ENCODE data around the gene MRPL20.

DNA sequence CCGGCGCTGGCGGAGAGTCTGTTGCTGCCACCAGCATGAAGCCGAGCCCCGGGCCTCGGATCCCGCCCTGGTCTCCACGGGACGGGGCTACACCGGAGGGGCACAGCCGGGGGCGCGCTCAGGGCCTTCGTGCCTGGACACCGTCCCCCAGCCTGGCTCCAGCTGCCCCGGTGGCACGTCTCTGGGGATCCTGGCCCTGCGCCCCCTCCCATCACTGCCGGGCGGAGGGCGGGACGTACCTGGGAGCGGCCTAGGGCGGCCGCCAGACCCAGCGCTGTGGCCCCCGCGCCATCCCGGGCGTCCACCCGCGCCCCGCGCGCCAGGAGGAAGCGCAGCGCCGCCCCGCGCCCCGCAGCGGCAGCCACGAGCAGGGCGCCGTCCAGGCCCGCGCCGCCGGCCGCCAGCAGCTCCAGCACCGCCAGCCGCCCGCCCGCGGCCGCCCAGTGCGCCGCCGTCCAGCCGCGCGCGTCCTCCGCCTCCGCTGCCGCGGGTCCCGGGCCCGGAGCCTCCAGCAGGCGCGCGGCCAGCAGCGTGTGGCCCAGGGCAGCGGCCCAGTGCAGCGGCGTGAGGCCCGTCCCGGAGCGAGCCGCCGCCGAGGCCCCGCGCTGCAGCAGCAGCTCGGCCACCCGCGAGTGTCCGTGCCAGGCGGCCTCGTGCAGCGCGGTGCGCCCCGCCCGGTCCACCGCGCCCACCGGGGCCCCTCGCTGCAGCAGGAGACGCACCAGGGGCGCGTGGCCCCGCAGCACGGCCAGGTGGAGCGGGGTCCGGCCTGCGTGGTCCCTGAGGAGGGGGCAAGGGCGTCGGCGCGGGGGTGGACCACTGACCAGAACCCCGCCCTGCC, 12.9 kb upstream of the MRPL20 start:
- TF ChIP-seq, protein P1, sequence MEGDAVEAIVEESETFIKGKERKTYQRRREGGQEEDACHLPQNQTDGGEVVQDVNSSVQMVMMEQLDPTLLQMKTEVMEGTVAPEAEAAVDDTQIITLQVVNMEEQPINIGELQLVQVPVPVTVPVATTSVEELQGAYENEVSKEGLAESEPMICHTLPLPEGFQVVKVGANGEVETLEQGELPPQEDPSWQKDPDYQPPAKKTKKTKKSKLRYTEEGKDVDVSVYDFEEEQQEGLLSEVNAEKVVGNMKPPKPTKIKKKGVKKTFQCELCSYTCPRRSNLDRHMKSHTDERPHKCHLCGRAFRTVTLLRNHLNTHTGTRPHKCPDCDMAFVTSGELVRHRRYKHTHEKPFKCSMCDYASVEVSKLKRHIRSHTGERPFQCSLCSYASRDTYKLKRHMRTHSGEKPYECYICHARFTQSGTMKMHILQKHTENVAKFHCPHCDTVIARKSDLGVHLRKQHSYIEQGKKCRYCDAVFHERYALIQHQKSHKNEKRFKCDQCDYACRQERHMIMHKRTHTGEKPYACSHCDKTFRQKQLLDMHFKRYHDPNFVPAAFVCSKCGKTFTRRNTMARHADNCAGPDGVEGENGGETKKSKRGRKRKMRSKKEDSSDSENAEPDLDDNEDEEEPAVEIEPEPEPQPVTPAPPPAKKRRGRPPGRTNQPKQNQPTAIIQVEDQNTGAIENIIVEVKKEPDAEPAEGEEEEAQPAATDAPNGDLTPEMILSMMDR (IDR thresholded peaks at IDR 0.05; ENCODE audit: low read length) = no peak
- no peak for TF ChIP-seq EZH2 (IDR thresholded peaks at IDR 0.05; ENCODE audit: borderline replicate concordance, low read length)

Measured in OCI-LY1 (cell line).